CD14-positive monocyte (primary cell): ENCODE measurements around the gene FIZ1. TPM values are rescaled to one million over a fixed set of nuclear protein-coding genes. Genes with fewer than 3 reads are reported as not detected.
A peak's percentile ranks its signal among the peaks of the same experiment; 100 is the strongest.

Experiments
- DNase-seq, 3 donors: peaks; one replicate each; pipeline ENCODE4 v3.0.0-alpha.2; 2011 to 2022
- H2AFZ ChIP-seq: 2 replicates; pipeline ENCODE4 v1.6.0; 2012; ENCODE audit warnings: mild to moderate bottlenecking, low read depth, low read length, inconsistent platforms; ENCODE audit not compliant: insufficient read depth, poor library complexity, severe bottlenecking
- H3K27ac ChIP-seq, 2 donors: 1 replicate in 1 of 2; 2 replicates in 1 of 2; pipeline ENCODE4 v1.5.1; 2012 to 2013; ENCODE audit warnings: low read length in 2 of 2, control low read depth in 1 of 2, inconsistent platforms in 1 of 2, low read depth in 1 of 2, mild to moderate bottlenecking in 1 of 2
- H3K27me3 ChIP-seq, 2 donors: one replicate each; pipeline versions ENCODE4 v1.6.0 to v1.6.1; 2011 to 2013; ENCODE audit warnings: low read length in 2 of 2; ENCODE audit not compliant: control insufficient read depth in 2 of 2, insufficient read depth in 2 of 2
- H3K36me3 ChIP-seq, 2 donors: replicated peaks in 1 of 2; 1 replicate in 1 of 2; 2 replicates in 1 of 2; pipeline versions ENCODE4 v1.5.1 to v1.6.1; 2012 to 2013; ENCODE audit warnings: low read length in 2 of 2, control low read depth in 1 of 2, inconsistent platforms in 1 of 2, mild to moderate bottlenecking in 1 of 2; ENCODE audit not compliant: insufficient read depth in 2 of 2, control insufficient read depth in 1 of 2
- H3K4me1 ChIP-seq, 2 donors: 1 replicate in 1 of 2; 2 replicates in 1 of 2; pipeline versions ENCODE4 v1.5.1 to v1.6.1; 2012 to 2013; ENCODE audit warnings: low read length in 2 of 2, control low read depth in 1 of 2, inconsistent platforms in 1 of 2, mild to moderate bottlenecking in 1 of 2, moderate library complexity in 1 of 2; ENCODE audit not compliant: insufficient read depth in 2 of 2, control insufficient read depth in 1 of 2
- H3K4me2 ChIP-seq: replicated peaks from 2 replicates; pipeline ENCODE3; 2012; ENCODE audit warnings: low read length, moderate library complexity, mild to moderate bottlenecking; ENCODE audit not compliant: poor library complexity, severe bottlenecking; ENCODE audit errors: extremely low read depth
- H3K4me3 ChIP-seq, 3 experiments: fragments of 200-600 bp in 1 of 3; sonication (generic) in 1 of 3; replicated peaks in 1 of 3; 1 replicate in 2 of 3; 2 replicates in 1 of 3; pipeline ENCODE4 v1.5.1; 2011 to 2013; ENCODE audit warnings: low read length in 3 of 3, mild to moderate bottlenecking in 3 of 3, control low read depth in 2 of 3, low read depth in 2 of 3, inconsistent platforms in 1 of 3, moderate library complexity in 1 of 3
- H3K79me2 ChIP-seq: 2 replicates; pipeline ENCODE4 v1.6.0; 2012; ENCODE audit warnings: mild to moderate bottlenecking, control low read depth, inconsistent platforms, low read length, moderate library complexity; ENCODE audit not compliant: insufficient read depth
- H3K9ac ChIP-seq: 2 replicates; pipeline ENCODE4 v1.6.0; 2017; ENCODE audit warnings: low read length, mild to moderate bottlenecking; ENCODE audit not compliant: insufficient read depth, poor library complexity, severe bottlenecking
- H3K9me3 ChIP-seq, 2 donors: replicated peaks in 1 of 2; 1 replicate in 1 of 2; 2 replicates in 1 of 2; pipeline versions ENCODE4 v1.5.1 to v1.6.1; 2012 to 2013; ENCODE audit warnings: low read length in 2 of 2, control low read depth in 1 of 2; ENCODE audit not compliant: control insufficient read depth in 1 of 2, insufficient read depth in 1 of 2
- H4K20me1 ChIP-seq: 2 replicates; pipeline ENCODE4 v1.6.0; 2012; ENCODE audit warnings: mild to moderate bottlenecking, low read length, control low read depth, moderate library complexity; ENCODE audit not compliant: insufficient read depth
- H3K27ac Mint-ChIP-seq, 7 donors: one replicate each; pipeline ENCODE4 v1.8.0; 2020; ENCODE audit warnings: mild to moderate bottlenecking in 7 of 7, mixed read lengths in 7 of 7, moderate library complexity in 6 of 7, inconsistent platforms in 2 of 7
- H3K27me3 Mint-ChIP-seq, 3 donors: one replicate each; pipeline ENCODE4 v1.8.0; 2021 to 2022; ENCODE audit warnings: low read depth in 3 of 3, mild to moderate bottlenecking in 3 of 3, mixed read lengths in 3 of 3, moderate library complexity in 3 of 3, inconsistent platforms in 1 of 3
- H3K36me3 Mint-ChIP-seq, 2 donors: one replicate each; pipeline ENCODE4 v1.8.0; 2020; ENCODE audit warnings: mixed read lengths in 2 of 2, inconsistent platforms in 1 of 2, mild to moderate bottlenecking in 1 of 2
- H3K4me1 Mint-ChIP-seq: one replicate; pipeline ENCODE4 v1.8.0; 2020; ENCODE audit warnings: mild to moderate bottlenecking, mixed read lengths
- H3K4me3 Mint-ChIP-seq, 2 donors: one replicate each; pipeline ENCODE4 v1.8.0; 2020; ENCODE audit warnings: mild to moderate bottlenecking in 2 of 2, mixed read lengths in 2 of 2, moderate library complexity in 1 of 2
- H3K9me3 Mint-ChIP-seq, 7 donors: one replicate each; pipeline ENCODE4 v1.8.0; 2020 to 2022; ENCODE audit warnings: mixed read lengths in 7 of 7, mild to moderate bottlenecking in 6 of 7, moderate library complexity in 6 of 7, inconsistent platforms in 2 of 7
- CTCF ChIP-seq: fragments of 200-600 bp; IDR thresholded peaks from one replicate; pipeline ENCODE4 v1.8.0; 2022; ENCODE audit warnings: antibody characterized with exemption, mild to moderate bottlenecking
- WGBS: methylation state at CpG from one replicate; pipeline ENCODE4 v1.1.5; 2013; ENCODE audit warnings: missing lambda C conversion rate; ENCODE audit not compliant: insufficient coverage; 5-methylcytosine and 5-hydroxymethylcytosine counted together
- intact Hi-C, 2 donors: fragments of 100-400 bp; cut with micrococcal nuclease; formaldehyde crosslinking; loops; one replicate each; pipeline versions ENCODE4 v1.15.0 to v1.15.1; 2023
- polyA plus RNA-seq, 3 donors: library from polyadenylated mRNA; depleted of rRNA in 1 of 3; unstranded in 2 of 3; stranded (reverse) in 1 of 3; fragments of 300-500 nt in 2 of 3; fragments of >200 nt in 1 of 3; fragmentation: Illumina TruSeq in 2 of 3; gene quantifications; 1 replicate in 2 of 3; 2 replicates in 1 of 3; pipeline ENCODE4 v1.2.3, GENCODE V29; 2012 to 2021

Gene FIZ1
- polyA plus RNA-seq, 3 donors, result 1.2 to 2.6 (median 1.6) TPM

GRCh38 chr19:55632463-55632834, 33.1 kb upstream of the FIZ1 start:
- Histone ChIP-seq H3K9ac (no peak overlapping the region), H3K79me2 (peaks cover 26% of the 10 kb centered on the region), H3K27ac (no peak overlapping the region), H3K4me2 (no peak overlapping the region), H3K36me3 (no peaks in the 10 kb centered on the region), H3K4me1 (peaks cover 28 to 41% of the 10 kb centered on the region in 2 donors), H4K20me1 (no peaks in the 10 kb centered on the region), H3K9me3 (no peaks in the 10 kb centered on the region), H3K27me3 (no peaks in the 10 kb centered on the region), H2AFZ (no peak overlapping the region), H3K4me3 (no peak overlapping the region)
- Mint-ChIP-seq H3K27ac (peak overlapping the region in 3 of 7 donors; percentile 57 to 81 (median 58)), H3K4me1 (peaks cover 48% of the 10 kb centered on the region), H3K27me3 (peaks cover 0 to 6% (median 3%) of the 10 kb centered on the region in 3 donors), H3K9me3 (no peaks in the 10 kb centered on the region), H3K36me3 (peaks cover 0 to 7% of the 10 kb centered on the region in 2 donors), H3K4me3 (no peak overlapping the region)
- WGBS, result no CpG with 5 or more reads among the region's 3 CpGs
- TF ChIP-seq CTCF, result peak; percentile 68
- peak; percentile 85 to 93 (median 92) for DNase-seq
- intact Hi-C loops, result loop anchor here (5.0 to 10.0 kb wide), 3 partner anchors 50 to 182 kb away; partner anchors contain the start of gene ZNF579 (in 1 of the 2)

GRCh38 chr19:55626350-55626749, 27.0 kb upstream of the FIZ1 start:
- peaks cover 0 to 4% of the 10 kb centered on the region in 2 donors for H3K36me3 Mint-ChIP-seq
- peaks cover 25 to 34% of the 10 kb centered on the region in 2 donors for H3K4me1 ChIP-seq
- intact Hi-C loops, result no loop called here
- H3K4me2 ChIP-seq, result no peak overlapping the region
- H3K4me1 Mint-ChIP-seq, result peaks cover 20% of the 10 kb centered on the region
- H3K36me3 ChIP-seq, result no peaks in the 10 kb centered on the region
- TF ChIP-seq CTCF, result no peak
- 92% methylated on average over 8 of the region's 11 CpGs for WGBS
- no peaks in the 10 kb centered on the region for H4K20me1 ChIP-seq
- no peak for DNase-seq
- no peak overlapping the region for H3K27ac Mint-ChIP-seq
- no peaks in the 10 kb centered on the region for H3K27me3 ChIP-seq
- H3K9me3 Mint-ChIP-seq, result peaks cover 0 to 2% (median 0%) of the 10 kb centered on the region in 7 donors
- H3K9ac ChIP-seq, result no peak overlapping the region
- no peak overlapping the region for H3K4me3 ChIP-seq
- H3K27ac ChIP-seq, result no peak overlapping the region
- peaks cover 17% of the 10 kb centered on the region for H3K79me2 ChIP-seq
- peaks cover 1 to 7% (median 3%) of the 10 kb centered on the region in 3 donors for H3K27me3 Mint-ChIP-seq
- H3K9me3 ChIP-seq, result no peaks in the 10 kb centered on the region
- H3K4me3 Mint-ChIP-seq, result no peak overlapping the region
- H2AFZ ChIP-seq, result no peak overlapping the region
